Activated CD8-positive, alpha-beta memory T cell treated with anti-CD3 and anti-CD28 coated beads, Interleukin-2, amount 10 ng/mL, durations not matched to agents 7 days and 5 days (primary cell): ENCODE data around the gene PRPS1. TPM values are rescaled to one million over a fixed set of nuclear protein-coding genes. Genes with fewer than 3 reads are reported as not detected.

ENCODE experiments used
- total RNA-seq, 2 experiments: library from RNA; stranded (reverse); gene quantifications; one replicate each; pipeline ENCODE4 v1.2.3, GENCODE V29; 2021

Gene PRPS1
- total RNA-seq, 2 experiments from 2014 or later, result 68.3 to 75.7 TPM

Other genes starting within 250 kb of the PRPS1 start
- gene FRMPD3, start 178.9 kb upstream of the PRPS1 start, total RNA-seq, result not detected
- gene TSC22D3, start 147.3 kb downstream of the PRPS1 start, total RNA-seq, result 10 to 100 TPM; 37.1 to 57.2 TPM
- gene NCBP2L, start 149.2 kb downstream of the PRPS1 start, total RNA-seq, result not detected
- gene MID2, start 197.4 kb downstream of the PRPS1 start, total RNA-seq, result 1 to 10 TPM; 3.2 to 3.8 TPM